ENCODE measurements around the gene TMEM151B. TPM values are rescaled to one million over a fixed set of nuclear protein-coding genes. Genes with fewer than 3 reads are reported as not detected.
A peak's percentile ranks its signal among the peaks of the same experiment; 100 is the strongest.

Gene TMEM151B
- total and polyA plus RNA-seq, 9 of the 15 experiments (the other 6 are each of a cell fraction or from before 2014, with no cell fraction given): not detected

DNA sequence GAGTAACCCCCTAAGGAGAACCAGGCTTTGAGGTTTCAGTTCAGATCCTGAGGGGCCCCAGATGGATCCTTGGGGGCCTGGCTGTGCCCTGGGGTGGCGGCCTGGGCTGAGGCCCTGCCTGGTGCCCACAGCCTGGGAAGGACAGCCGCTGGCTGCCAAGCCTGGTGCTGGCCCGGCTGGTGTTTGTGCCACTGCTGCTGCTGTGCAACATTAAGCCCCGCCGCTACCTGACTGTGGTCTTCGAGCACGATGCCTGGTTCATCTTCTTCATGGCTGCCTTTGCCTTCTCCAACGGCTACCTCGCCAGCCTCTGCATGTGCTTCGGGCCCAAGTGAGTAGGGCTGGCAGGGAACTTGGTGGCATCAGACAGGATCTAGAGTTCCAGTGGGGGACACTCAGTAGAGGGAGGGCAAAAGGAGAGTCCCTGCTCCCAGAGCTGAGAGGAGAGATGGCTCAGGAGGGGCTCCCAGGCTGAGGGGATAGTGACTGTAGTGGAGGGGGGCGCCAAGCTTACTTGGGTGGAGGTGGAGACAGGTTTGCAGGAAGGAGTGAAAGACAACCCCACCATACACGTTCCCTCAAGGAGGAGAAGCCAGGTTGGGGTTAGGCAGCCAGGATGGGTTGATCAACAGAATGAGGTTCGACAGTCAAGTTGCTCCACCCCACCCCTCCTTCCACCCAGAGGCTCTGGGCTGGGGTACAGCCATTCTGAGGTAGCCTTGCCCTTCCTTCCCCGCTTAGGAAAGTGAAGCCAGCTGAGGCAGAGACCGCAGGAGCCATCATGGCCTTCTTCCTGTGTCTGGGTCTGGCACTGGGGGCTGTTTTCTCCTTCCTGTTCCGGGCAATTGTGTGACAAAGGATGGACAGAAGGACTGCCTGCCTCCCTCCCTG is 37.3 kb upstream of the TMEM151B start:
- peaks cover 9% of the 10 kb centered on the region; the same call in 1 of the 3 replicates for H3K79me2 ChIP-seq (ENCODE audit: control insufficient read depth, insufficient read depth, low read length)
- intact Hi-C loops (cut with micrococcal nuclease) (no loop called here), in situ Hi-C loops (cut with MboI) (no loop called here)
- H3K27me3 ChIP-seq (ENCODE audit: control insufficient read depth in 2 of 2, insufficient read depth in 2 of 2, low read length in 2 of 2): no peaks in the 10 kb centered on the region
- no peak for FAIRE-seq
- BruUV-seq (replicated peaks): no TSS peak
- H3K4me2 ChIP-seq (ENCODE audit: insufficient read depth, low read length): no peak overlapping the region
- 86% methylated on average over 16 of the region's 16 CpGs for WGBS (ENCODE audit: insufficient coverage, low coverage, missing lambda C conversion rate)
- CTCF ChIA-PET (ENCODE audit: low intra/inter-chr PET ratio): interaction anchor here (0.7 to 3.3 kb wide), 2 partner anchors 14 to 60 kb away, joined by 3 to 26 read pairs; no protein-coding TSS in a partner anchor
- no peak overlapping the region for H2AFZ ChIP-seq (ENCODE audit: low read depth, low read length)
- no peak overlapping the region for H3K4me3 ChIP-seq
- peak overlapping the region in 1 of 2 experiments; percentile 66; a peak in 2 of 4 replicates for H3K9ac ChIP-seq (ENCODE audit: insufficient read depth in 1 of 2, low read depth in 2 of 2, low read length in 2 of 2)
- no peak overlapping the region for H3K27ac ChIP-seq (ENCODE audit: extremely low read depth, low read depth, low read length)
- no peaks in the 10 kb centered on the region for H3K9me1 ChIP-seq (ENCODE audit: control insufficient read depth, insufficient read depth, low read length)
- DNase-seq (ENCODE audit: extremely low read depth in 1 of 4, low spot score in 3 of 4): no peak
- H3K9me3 ChIP-seq (replicated peaks; ENCODE audit: control insufficient read depth, insufficient read depth, low read depth, low read length): no peaks in the 10 kb centered on the region
- H4K20me1 ChIP-seq (replicated peaks; ENCODE audit: control insufficient read depth, insufficient read depth, low read length): no peaks in the 10 kb centered on the region
- ATAC-seq: no peak
- peaks cover 70% of the 10 kb centered on the region for H3K36me3 ChIP-seq (ENCODE audit: control insufficient read depth, insufficient read depth, low read length)
- POLR2A ChIA-PET: interaction anchor here (1.1 to 6.0 kb wide), 2 partner anchors 14 to 101 kb away, joined by 3 to 90 read pairs; partner anchors contain the start of gene HSP90AB1
- H3K4me1 ChIP-seq (replicated peaks in 1 of 2; ENCODE audit: control insufficient read depth in 2 of 2, insufficient read depth in 2 of 2, low read length in 2 of 2): peaks cover 11 to 40% of the 10 kb centered on the region in 2 experiments; a peak in 4 of 5 replicates
- TF ChIP-seq, protein P1, sequence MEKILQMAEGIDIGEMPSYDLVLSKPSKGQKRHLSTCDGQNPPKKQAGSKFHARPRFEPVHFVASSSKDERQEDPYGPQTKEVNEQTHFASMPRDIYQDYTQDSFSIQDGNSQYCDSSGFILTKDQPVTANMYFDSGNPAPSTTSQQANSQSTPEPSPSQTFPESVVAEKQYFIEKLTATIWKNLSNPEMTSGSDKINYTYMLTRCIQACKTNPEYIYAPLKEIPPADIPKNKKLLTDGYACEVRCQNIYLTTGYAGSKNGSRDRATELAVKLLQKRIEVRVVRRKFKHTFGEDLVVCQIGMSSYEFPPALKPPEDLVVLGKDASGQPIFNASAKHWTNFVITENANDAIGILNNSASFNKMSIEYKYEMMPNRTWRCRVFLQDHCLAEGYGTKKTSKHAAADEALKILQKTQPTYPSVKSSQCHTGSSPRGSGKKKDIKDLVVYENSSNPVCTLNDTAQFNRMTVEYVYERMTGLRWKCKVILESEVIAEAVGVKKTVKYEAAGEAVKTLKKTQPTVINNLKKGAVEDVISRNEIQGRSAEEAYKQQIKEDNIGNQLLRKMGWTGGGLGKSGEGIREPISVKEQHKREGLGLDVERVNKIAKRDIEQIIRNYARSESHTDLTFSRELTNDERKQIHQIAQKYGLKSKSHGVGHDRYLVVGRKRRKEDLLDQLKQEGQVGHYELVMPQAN (IDR thresholded peaks at IDR 0.05; ENCODE audit: borderline replicate concordance): no peak
- TF ChIP-seq CXXC5 (CRISPR knock-in tag; IDR thresholded peaks at IDR 0.05): no peak
- peak; percentile 18; the same call in 1 of the 2 replicates for TF ChIP-seq RBFOX2 (IDR thresholded peaks at IDR 0.05; ENCODE audit: low read depth, low read length)
- no peak for TF ChIP-seq FOXJ3 (CRISPR knock-in tag; IDR thresholded peaks at IDR 0.05)
- no peak for TF ChIP-seq SMAD4 (CRISPR knock-in tag; conservative IDR thresholded peaks at IDR 0.05)
- TF ChIP-seq, protein P2, sequence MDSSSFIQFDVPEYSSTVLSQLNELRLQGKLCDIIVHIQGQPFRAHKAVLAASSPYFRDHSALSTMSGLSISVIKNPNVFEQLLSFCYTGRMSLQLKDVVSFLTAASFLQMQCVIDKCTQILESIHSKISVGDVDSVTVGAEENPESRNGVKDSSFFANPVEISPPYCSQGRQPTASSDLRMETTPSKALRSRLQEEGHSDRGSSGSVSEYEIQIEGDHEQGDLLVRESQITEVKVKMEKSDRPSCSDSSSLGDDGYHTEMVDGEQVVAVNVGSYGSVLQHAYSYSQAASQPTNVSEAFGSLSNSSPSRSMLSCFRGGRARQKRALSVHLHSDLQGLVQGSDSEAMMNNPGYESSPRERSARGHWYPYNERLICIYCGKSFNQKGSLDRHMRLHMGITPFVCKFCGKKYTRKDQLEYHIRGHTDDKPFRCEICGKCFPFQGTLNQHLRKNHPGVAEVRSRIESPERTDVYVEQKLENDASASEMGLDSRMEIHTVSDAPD (CRISPR knock-in tag; IDR thresholded peaks at IDR 0.05): no peak
- no peak for TF ChIP-seq YY1 (IDR thresholded peaks at IDR 0.05; ENCODE audit: borderline replicate concordance in 1 of 3, control insufficient read depth in 1 of 3, extremely low read depth in 1 of 3, insufficient read depth in 3 of 3, insufficient read length in 1 of 3, insufficient replicate concordance in 2 of 3, low read depth in 1 of 3, low read length in 2 of 3)
- no peak for TF ChIP-seq PHF21A (IDR thresholded peaks at IDR 0.05; ENCODE audit: borderline replicate concordance, low read depth)
- no peak for TF ChIP-seq ZKSCAN1 (IDR thresholded peaks at IDR 0.05; ENCODE audit: low read depth, low read length)
- TF ChIP-seq POLR2G (IDR thresholded peaks at IDR 0.05; ENCODE audit: low read depth, low read length): 0 out of 2 replicates have a peak, but pooled peaks have one; percentile 22
- no peak for TF ChIP-seq SMC3 (conservative IDR thresholded peaks at IDR 0.05; ENCODE audit: insufficient read depth, low read depth, low read length)
- no peak for TF ChIP-seq NCOA6 (IDR thresholded peaks at IDR 0.05)
- TF ChIP-seq ZNF23 (CRISPR knock-in tag; IDR thresholded peaks at IDR 0.05): no peak
- no peak for TF ChIP-seq MTA1 (IDR thresholded peaks at IDR 0.05; ENCODE audit: borderline replicate concordance)
- no peak for TF ChIP-seq DACH1 (IDR thresholded peaks at IDR 0.05; ENCODE audit: partially characterized antibody)

Measured in K562 (cell line).